ENCODE results near the gene UNK.

DNA sequence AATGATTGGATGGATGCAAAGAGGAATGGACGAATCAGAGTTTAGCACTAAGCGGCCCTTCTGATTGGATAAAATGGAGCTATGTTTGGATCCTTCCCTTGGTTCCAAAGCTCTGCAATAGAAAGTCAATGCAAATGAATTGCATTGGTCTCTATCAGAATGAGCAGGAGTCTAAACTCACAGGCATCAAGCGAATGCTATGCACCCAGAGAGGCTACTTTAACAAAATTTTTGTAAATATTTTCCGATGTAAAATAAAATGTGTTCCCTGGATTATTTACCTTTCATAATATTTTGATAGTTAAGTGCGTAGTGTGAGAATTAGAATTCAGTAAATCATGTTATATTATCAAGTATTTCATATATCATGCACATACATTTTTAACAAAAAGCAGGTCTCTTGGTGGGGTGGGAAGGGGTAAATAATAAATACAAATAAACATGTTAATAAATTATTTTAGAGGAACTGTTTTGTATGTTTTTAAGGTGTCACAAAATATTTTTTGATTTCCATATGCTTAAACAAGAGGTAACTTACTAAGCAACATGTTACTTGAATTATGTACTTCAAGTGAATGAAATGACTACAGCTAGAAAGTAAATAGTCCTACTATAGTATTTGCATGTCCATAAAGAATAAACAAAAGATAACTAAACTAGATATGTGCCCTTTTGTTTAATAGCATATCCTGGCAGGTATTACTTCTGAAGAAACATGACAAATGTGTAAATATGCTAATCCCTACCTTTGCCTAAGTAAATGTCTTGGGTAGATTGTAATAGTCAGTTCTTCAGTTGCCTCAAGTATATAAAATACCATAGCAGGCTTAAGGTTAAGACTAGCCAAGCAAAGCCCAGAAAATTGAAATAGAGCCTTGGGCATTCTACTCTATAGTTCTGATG, 4.4 kb upstream of the UNK start:
- TF ChIP-seq ZNF121 (CRISPR knock-in tag; IDR thresholded peaks at IDR 0.05) (no peak), MXI1 (IDR thresholded peaks at IDR 0.05; ENCODE audit: borderline replicate concordance, low read depth, low read length) (peak; percentile 1; the same call in 1 of the 3 replicates), CHD2 (IDR thresholded peaks at IDR 0.05; ENCODE audit: low read depth, low read length) (no peak), ZNF382 (CRISPR knock-in tag; IDR thresholded peaks at IDR 0.05; ENCODE audit: borderline replicate concordance) (no peak), GTF2F1 (IDR thresholded peaks at IDR 0.05; ENCODE audit: low read length) (no peak)
- TF ChIP-seq, protein P1, sequence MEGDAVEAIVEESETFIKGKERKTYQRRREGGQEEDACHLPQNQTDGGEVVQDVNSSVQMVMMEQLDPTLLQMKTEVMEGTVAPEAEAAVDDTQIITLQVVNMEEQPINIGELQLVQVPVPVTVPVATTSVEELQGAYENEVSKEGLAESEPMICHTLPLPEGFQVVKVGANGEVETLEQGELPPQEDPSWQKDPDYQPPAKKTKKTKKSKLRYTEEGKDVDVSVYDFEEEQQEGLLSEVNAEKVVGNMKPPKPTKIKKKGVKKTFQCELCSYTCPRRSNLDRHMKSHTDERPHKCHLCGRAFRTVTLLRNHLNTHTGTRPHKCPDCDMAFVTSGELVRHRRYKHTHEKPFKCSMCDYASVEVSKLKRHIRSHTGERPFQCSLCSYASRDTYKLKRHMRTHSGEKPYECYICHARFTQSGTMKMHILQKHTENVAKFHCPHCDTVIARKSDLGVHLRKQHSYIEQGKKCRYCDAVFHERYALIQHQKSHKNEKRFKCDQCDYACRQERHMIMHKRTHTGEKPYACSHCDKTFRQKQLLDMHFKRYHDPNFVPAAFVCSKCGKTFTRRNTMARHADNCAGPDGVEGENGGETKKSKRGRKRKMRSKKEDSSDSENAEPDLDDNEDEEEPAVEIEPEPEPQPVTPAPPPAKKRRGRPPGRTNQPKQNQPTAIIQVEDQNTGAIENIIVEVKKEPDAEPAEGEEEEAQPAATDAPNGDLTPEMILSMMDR (CRISPR knock-in tag; IDR thresholded peaks at IDR 0.05) = no peak
- TF ChIP-seq, protein P2, sequence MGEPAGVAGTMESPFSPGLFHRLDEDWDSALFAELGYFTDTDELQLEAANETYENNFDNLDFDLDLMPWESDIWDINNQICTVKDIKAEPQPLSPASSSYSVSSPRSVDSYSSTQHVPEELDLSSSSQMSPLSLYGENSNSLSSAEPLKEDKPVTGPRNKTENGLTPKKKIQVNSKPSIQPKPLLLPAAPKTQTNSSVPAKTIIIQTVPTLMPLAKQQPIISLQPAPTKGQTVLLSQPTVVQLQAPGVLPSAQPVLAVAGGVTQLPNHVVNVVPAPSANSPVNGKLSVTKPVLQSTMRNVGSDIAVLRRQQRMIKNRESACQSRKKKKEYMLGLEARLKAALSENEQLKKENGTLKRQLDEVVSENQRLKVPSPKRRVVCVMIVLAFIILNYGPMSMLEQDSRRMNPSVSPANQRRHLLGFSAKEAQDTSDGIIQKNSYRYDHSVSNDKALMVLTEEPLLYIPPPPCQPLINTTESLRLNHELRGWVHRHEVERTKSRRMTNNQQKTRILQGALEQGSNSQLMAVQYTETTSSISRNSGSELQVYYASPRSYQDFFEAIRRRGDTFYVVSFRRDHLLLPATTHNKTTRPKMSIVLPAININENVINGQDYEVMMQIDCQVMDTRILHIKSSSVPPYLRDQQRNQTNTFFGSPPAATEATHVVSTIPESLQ (CRISPR knock-in tag; conservative IDR thresholded peaks at IDR 0.05) = no peak

Data from HepG2 (cell line).